HG02623 (cell line): Measurements from ENCODE around the gene TRIM66.

Experiments
- ATAC-seq: cut with Tn5 transposase; IDR thresholded peaks from one replicate; pipeline ENCODE4 v1.9.1; 2021; ENCODE audit warnings: moderate library complexity; ENCODE audit not compliant: unreplicated experiment

TRIM66 gene

GRCh38 chr11:8614497-8614896 is 68.0 kb downstream of the TRIM66 start:
- ATAC-seq: no peak

- no peak for ATAC-seq
These were observed 69.4 kb downstream of the TRIM66 start for GRCh38 chr11:8613036-8613435.

- no peak for ATAC-seq
These were observed 69.9 kb downstream of the TRIM66 start for GRCh38 chr11:8612522-8612921.

GRCh38 chr11:8610532-8611116 is 71.8 kb downstream of the TRIM66 start:
- no peak for ATAC-seq

- ATAC-seq: no peak
These were observed 73.8 kb downstream of the TRIM66 start for GRCh38 chr11:8608652-8609051.

GRCh38 chr11:8605971-8606563 is 76.4 kb downstream of the TRIM66 start:
- no peak for ATAC-seq

- ATAC-seq: peak; percentile 67
These were observed 78.3 kb downstream of the TRIM66 start for GRCh38 chr11:8604078-8604723.

- no peak for ATAC-seq
These were observed 78.8 kb downstream of the TRIM66 start for GRCh38 chr11:8603696-8604077.

- ATAC-seq: no peak
These were observed 80.9 kb downstream of the TRIM66 start for GRCh38 chr11:8601376-8602133.

- ATAC-seq: no peak
These were observed 84.0 kb downstream of the TRIM66 start for GRCh38 chr11:8598506-8598905.

- no peak for ATAC-seq
These were observed 85.3 kb downstream of the TRIM66 start for GRCh38 chr11:8597182-8597581.

- no peak for ATAC-seq
These were observed 85.9 kb downstream of the TRIM66 start for GRCh38 chr11:8596504-8597046.

GRCh38 chr11:8593935-8594909 is 88.2 kb downstream of the TRIM66 start, which contains the start of gene STK33:
STK33 (minus strand) TSS chr11:8594228; CDS start chr11:8474905, 119,323 bp downstream.
- ATAC-seq: peak; percentile 93

- no peak for ATAC-seq
These were observed 89.0 kb downstream of the TRIM66 start for GRCh38 chr11:8593455-8593854.

GRCh38 chr11:8587915-8588314 is 94.5 kb downstream of the TRIM66 start:
- no peak for ATAC-seq

- no peak for ATAC-seq
These were observed 95.7 kb downstream of the TRIM66 start for GRCh38 chr11:8586805-8587204.

- no peak for ATAC-seq
These were observed 96.3 kb downstream of the TRIM66 start for GRCh38 chr11:8586184-8586583.

- ATAC-seq: no peak
These were observed 98.0 kb downstream of the TRIM66 start for GRCh38 chr11:8584511-8584910.

GRCh38 chr11:8584082-8584481 is 98.4 kb downstream of the TRIM66 start:
- ATAC-seq: no peak

- no peak for ATAC-seq
These were observed 101.2 kb downstream of the TRIM66 start for GRCh38 chr11:8581300-8581699.
